ENCODE data around the gene CDH23.

DNA sequence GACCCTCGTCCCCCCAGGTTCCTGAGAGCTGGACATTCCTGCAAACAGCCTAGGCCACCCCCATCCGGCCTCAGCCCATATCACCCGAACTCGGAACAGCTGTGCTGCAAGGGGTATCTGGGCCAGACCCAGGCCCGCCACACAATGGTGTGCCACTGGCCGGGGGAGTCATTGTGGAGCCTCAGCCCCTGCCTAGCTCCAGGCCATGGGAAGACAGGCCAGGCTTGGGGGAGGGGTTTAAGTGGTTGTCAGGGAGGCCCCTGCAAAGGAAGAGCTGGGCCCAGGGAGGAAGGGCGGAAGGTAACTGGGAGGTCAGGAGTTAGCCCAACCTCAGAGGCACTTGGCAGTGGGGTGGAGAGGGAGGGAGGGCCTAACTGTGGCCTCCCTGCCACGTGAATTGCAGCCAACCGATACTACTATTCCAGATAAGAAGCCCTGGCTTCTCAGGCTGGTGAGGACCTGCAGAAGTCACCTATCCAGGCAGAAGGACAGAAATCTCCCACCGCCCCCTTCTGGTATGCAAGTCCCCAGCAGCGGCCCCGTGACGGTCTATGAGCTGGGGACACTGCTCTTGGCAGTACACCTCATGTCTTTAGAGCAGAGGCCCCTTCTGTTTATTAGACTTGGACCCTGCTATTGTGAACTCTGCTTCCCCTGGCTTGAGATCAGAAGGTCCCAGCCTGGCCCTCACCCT lies 349.8 kb downstream of the CDH23 start:
- TF ChIP-seq EZH2phosphoT487 (IDR thresholded peaks at IDR 0.05; ENCODE audit: insufficient read depth, low read depth) = no peak
- TF ChIP-seq EZH2 (IDR thresholded peaks at IDR 0.05; ENCODE audit: insufficient read depth, poor library complexity, severe bottlenecking) = no peak

All from GM23248 (cell line).